HG03439 (cell line): ENCODE results near the gene ELFN2.

Source experiments
- ATAC-seq: cut with Tn5 transposase; IDR thresholded peaks from one replicate; pipeline ENCODE4 v1.9.1; 2021; ENCODE audit warnings: mild to moderate bottlenecking, moderate library complexity; ENCODE audit not compliant: unreplicated experiment

Gene ELFN2

DNA sequence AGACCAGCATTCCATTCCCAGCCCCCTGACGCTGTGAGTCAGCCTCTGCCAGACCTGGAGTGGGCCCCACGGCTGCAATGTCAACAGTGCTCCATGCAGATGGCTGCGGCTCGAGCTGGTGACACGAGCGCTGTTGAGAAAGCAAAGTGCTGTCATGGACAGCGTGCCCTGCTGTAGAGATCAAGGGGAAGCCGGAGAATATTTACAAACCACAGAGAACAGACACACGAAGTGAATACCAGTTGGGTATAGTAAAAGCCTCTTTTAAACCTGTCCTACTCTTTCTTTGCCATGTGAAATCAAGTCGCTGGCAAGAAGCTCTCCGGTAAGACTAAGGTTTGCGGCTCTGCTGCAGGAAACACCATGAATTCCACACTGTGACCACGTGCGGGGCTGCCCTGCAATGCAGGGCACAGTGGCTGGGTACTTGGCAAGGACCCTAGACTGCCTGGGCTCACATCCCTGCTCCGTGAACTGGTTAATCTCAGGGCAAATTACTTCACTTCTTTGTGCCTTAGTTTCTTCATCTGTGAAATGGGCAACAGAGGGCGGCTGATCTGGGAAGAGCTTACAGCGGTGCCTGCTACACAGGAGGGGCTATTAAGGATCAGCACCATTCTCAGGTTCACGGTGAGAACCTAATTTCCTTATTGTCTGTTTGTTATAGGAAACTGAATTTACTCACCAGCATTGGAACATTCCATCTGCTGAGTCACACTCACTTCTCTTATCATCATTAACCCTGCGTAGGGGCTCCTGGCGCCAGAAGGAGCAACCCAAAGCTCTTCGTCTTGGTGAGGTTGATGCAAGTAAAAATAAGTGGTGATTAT, 27.8 kb upstream of the ELFN2 start:
- ATAC-seq, result no peak

GRCh38 chr22:37453696-37454095, 26.4 kb upstream of the ELFN2 start:
- no peak for ATAC-seq

- no peak for ATAC-seq
These were observed 23.9 kb upstream of the ELFN2 start for GRCh38 chr22:37451218-37451617.

DNA sequence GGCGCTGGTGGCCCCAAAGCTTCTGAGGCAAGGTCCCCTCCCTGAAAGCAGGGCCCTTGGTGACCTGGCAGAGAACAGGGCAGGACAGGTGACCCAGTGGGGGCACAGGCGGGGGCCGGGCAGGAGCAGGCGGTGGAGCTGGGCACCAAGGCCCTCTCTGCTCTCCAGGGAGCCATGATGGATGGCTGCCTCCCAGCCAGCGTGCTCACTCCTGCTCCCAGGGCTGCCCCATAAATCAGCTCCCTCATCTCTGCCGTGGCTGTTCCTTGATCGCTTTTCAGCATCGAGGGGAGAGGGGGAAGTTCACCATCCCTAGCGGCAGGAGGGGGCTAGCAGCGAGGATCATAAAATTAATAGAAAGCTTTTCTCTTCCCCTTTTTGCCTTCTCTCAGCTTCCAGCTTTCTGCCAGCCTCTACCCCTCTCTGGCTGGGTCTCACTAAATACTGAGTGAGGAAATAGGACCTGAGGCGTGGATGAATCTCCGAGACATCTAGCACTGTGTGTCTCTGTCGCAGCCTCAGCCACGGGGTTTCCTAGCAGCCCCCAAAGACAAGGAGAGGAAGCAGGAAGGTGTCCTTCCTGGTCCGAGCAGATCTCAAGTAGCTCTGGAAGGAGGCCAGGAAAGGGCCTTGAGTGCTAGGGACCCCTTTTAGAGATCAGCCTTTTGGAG, 22.2 kb upstream of the ELFN2 start:
- no peak for ATAC-seq

DNA sequence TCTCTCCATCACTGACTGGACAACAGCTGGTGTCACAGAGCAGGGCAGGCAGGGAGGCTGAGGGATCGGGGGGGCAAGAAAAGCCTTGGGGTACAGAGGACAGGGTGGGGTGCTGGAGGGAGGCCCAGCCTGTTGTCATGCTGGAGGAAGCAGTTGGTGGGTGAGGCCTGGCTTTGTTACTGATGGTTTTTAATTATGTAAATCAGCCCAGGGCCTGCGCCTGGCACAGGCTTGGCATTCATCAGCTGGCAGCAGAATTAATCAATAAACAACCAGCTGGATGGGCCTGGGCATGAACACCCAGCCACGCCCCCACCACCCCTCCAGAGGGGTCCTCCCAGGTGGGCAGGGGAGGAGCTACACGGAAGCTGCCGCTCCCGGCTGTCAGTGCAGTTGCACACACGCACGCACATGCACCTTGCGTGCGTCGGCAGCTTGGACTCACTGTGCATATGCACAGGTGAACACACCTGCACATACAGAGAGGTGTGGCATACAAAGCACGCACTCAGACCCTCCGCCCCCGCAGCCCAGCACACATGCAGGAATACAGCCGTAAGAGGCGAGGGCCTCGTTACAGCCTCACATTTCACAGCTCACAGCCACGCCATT, 21.3 kb upstream of the ELFN2 start:
- no peak for ATAC-seq

- ATAC-seq, result no peak
These were observed 18.2 kb upstream of the ELFN2 start for GRCh38 chr22:37445501-37445900.

DNA sequence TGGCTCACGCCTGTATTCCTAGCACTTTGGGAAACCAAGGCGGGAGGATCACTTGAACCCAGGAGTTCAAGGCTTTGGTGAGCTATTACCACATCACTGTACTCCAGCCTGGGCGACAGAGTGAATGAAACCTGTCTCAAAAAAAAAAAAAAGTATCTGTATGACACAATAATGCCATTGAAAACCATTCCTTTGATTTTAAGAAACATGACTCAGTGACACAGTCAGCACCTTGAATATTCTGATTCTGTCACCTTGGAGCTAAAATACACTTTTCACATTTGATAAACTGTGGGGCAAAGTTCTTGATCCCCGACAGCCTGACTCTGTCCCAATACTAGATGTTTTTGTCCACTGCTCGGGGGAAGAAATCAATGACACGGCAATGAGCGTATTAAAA, 16.7 kb upstream of the ELFN2 start:
- no peak for ATAC-seq

GRCh38 chr22:37443086-37443485, 15.8 kb upstream of the ELFN2 start:
- ATAC-seq, result no peak

- no peak for ATAC-seq
These were observed 15.3 kb upstream of the ELFN2 start for GRCh38 chr22:37442537-37442936.

DNA sequence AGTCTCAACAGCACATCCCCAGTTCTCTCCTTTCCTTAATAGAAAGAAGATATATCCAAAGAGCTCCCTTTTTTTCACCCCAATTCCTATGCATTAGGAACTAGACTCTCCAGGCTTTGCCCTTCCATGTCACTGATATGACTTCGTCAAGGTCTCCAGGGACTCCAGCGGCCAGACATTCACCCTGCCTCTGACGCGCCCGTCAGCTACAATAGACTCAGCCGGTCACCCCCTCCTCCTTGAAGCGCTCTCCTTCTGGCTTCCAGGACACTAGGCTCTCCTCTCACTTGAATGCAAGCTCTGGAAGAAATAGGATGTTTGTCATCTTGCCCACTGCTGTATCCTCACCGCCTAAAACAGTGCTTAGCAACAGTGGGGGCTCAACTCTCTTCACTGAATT, 14.9 kb upstream of the ELFN2 start:
- no peak for ATAC-seq

DNA sequence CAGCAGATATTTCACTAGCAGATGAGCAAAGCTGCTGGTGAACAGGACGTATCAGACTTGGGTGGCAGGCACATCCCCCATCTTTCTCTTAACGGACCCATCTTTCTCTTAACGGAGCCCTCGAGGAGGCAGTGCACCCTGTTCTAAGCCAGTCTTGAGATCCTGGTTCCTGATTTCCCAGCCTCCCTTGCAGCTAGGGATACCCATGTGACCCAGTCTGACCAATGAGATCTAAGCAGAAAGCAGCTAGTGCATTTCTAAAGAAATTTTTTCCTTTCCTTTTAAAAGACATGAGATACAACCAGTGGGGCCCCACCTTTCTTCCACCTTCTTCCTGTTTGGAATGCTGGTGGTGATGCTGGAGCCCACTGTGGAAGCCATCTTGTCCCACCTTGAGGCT, 13.6 kb upstream of the ELFN2 start:
- no peak for ATAC-seq

DNA sequence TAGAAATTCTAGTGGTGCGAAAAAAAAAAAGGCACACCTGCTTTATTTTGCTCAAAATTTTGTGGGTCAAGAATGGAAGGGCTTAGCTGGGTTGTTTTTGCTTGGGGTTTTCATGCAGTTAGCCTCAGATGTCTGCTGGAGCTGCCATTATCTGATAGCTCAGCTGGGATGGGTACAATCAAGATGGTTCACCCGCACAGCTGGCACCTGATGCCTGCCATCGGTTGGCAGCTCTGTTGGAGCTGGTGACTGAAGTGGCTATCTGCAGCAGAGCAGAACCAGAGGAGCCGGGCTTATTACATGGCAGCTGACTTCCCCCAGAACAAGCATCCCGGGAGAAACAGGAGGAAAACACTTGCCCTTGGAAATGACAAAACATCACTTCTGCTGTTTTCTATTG, 12.1 kb upstream of the ELFN2 start:
- no peak for ATAC-seq

- ATAC-seq, result no peak
These were observed 8.8 kb upstream of the ELFN2 start for GRCh38 chr22:37435970-37436603.

DNA sequence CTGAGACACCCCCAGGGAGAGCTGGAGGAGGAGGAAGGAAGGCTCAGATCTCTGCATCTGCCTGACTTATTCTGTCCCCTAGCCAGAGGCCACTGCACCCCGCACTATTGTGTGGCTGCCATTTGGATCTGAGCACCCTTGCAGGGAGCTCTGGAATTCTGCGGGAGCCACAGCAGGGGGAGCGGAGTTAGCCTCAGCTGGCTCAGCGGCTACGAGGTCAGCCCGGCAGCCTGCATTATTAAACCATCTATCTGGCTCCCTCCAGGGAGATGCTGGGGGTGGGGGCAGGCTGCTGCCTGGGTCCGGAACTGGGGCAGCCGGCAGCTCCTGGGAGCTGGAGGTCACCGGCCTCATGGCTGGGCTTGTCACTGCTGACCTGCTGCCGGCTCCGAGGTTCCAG, 6.5 kb upstream of the ELFN2 start:
- no peak for ATAC-seq

DNA sequence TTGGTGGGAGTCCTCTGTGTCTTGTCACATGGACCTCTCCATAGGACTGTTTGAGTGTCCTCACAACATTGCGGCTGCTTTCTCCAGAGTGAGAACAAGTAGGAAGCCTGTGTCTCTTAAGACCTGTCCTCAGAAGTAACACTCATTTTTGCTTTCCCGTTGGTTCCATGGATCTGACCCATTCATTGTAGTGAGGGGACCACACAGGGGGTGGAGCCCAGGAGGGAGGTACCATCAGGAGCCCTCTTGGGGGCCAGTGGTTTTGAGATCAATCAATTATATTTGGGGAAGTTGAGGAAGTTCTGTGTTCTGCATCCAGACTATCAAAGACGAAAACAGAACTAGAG, 5.4 kb upstream of the ELFN2 start:
- ATAC-seq, result no peak

DNA sequence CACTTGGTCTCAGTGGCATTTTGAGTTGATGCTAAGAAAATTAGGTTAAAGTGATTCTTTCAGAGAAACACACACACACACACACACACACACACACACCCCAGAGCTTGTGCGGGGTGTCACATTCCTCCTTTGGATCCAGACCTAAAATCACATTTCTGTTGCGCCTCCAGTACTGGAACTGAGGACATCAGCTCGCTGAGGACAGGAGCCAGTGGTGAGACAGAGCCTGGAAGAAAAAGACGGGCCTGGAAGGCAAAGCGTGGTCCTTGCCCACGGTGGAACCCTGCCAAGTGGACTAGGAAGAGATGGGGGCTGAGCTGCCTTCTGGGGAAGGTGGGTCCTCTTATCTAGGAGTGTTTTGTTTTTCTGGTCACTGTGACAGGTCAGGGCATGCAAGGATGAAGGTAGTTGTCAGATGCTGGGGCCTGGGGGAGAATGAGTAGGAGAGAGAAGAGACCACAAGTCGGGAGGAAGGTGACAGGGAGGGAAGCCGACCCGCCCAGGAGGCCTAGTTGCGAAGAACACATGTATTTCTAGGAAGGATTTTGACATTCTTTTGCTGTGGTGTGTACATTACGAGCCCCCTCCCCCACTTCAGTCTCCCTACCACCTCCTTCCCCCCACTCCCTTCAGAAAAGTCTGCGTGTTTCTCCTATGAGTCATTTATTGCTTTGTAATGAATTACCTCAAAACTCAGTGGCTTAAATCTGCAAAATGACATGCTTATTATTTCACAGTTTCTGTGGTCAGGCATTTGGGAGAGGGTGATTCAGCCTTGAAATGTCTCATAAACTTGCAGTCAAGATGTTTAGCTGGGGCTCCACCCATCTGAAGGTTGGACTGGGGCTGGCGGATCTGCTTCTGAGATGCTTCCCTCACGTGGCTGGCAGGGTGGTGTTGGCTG, 4.8 kb upstream of the ELFN2 start:
- no peak for ATAC-seq

DNA sequence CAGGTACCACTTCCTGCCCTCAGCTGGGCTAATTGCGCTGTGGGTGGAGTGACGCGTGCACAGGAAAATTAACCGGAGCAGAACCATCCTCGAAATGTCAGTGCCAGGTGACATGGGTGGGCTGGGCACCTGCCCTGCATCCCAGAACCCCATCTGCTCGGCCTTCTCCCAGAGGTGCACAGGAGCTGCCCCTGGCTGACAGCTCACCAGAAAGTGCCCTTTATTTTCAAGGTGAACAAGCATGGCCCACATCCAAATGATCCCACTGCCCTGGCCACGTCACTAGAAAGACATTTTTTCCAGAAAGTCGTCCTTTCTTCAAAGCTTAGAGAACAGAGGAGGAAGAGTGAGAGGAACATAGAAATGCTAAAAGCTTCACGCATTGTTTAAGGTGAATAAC, 4.1 kb upstream of the ELFN2 start:
- no peak for ATAC-seq

DNA sequence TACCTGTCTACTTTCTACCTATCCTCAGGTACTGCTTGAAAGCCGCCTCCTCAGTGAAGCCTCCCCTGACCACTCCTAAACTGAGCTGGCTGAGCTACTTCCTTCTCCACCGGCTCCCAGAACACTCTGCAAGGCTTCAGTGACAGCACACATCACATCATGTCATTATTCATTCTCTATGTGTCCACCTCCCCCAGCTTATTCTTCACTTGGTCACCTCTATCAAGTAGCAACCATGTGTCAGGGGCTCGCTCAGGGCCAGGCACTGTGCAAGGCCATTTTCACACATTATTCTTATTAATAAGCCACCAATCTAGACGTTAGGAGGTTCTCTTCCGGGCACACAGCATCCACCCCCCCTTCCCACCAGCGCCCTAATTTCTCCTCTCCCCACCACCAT, 3.7 kb upstream of the ELFN2 start:
- ATAC-seq, result no peak

DNA sequence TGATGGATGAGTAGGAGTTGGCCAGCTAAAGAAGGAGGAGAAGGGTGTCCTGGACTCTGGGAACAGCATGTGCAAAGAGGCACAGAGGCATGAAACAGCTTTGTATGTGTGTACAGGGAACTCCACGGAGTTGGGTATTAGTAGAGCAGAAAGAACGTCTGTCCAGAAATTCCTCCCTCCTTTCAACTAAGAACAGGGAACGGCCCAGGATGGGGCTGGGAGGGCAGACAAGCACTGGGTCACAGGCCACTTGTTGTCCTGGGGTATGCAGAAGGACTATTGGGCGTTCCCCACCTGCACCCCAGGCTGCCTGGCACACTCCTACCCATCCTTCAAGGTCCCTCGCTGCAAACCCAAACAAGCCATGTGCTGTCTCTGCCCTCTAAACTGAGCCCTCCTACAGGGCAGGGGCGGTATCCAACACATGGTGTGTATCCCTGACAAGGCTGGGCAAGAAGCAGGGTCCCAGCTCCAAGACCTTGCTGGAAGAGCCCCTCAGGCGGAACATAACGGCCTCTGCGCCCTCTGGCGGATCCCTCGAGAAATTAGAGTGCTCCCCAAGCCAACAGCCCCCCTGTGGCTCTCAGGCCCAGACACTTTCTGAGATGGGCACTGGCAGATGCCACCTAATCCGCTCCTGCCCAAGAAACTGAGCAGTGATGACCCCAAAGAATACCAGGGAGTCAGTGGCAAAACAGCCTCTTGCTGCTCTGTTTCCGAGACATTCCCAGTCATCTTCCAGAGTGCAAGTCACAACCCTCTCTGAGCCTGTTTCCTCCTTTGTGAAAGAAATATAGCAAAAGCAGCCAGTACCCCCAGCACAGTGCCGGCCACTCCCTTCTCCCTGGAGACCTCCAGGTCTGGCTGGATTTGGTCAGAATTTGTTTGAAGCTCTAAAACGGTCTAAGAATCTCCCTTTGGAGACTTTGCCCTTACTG, 1.6 kb upstream of the ELFN2 start:
- ATAC-seq, result no peak
